Activated CD4-positive, alpha-beta T cell treated with anti-CD3 and anti-CD28 coated beads, Interleukin-2, amount 50 U/mL, for 24 hours (primary cell): Measurements from ENCODE around the gene METTL8.
"Not testable (repeated sequence)": the region's sequence is repeated elsewhere in the genome, so short reads cannot be mapped to it uniquely, and the experiment has no call there.

Source experiments
- DNase-seq, 2 donors: peaks; one replicate each; pipeline ENCODE4 v3.0.0-alpha.2; 2020; ENCODE audit warnings: low read depth in 1 of 2, low spot score in 1 of 2

The METTL8 gene

GRCh38 chr2:171402906-171403580 is 30.7 kb downstream of the METTL8 start:
- DNase-seq = no peak

GRCh38 chr2:171401947-171402346 is 31.8 kb downstream of the METTL8 start:
- no peak for DNase-seq

- no peak for DNase-seq
These were observed 33.4 kb downstream of the METTL8 start for GRCh38 chr2:171400395-171400794.

GRCh38 chr2:171399292-171399691 is 34.5 kb downstream of the METTL8 start:
- no peak for DNase-seq

- DNase-seq = no peak
These were observed 39.5 kb downstream of the METTL8 start for GRCh38 chr2:171394164-171394740.

GRCh38 chr2:171393487-171393886 is 40.3 kb downstream of the METTL8 start:
- DNase-seq = no peak

GRCh38 chr2:171391532-171391931 is 42.3 kb downstream of the METTL8 start:
- no peak for DNase-seq

GRCh38 chr2:171390941-171391516 is 42.8 kb downstream of the METTL8 start:
- DNase-seq = no peak

- no peak for DNase-seq
These were observed 44.0 kb downstream of the METTL8 start for GRCh38 chr2:171389780-171390179.

GRCh38 chr2:171389325-171389724 is 44.5 kb downstream of the METTL8 start:
- no peak for DNase-seq

GRCh38 chr2:171387052-171387451 is 46.7 kb downstream of the METTL8 start:
- no peak for DNase-seq

- no peak for DNase-seq
These were observed 47.2 kb downstream of the METTL8 start for GRCh38 chr2:171386627-171387026.

- DNase-seq = no peak
These were observed 50.7 kb downstream of the METTL8 start for GRCh38 chr2:171383134-171383533.

GRCh38 chr2:171382175-171382574 is 51.6 kb downstream of the METTL8 start:
- DNase-seq = not testable (repeated sequence)

- DNase-seq = not testable (repeated sequence)
These were observed 55.9 kb downstream of the METTL8 start for GRCh38 chr2:171377852-171378251.

GRCh38 chr2:171367692-171368091 is 66.1 kb downstream of the METTL8 start:
- no peak for DNase-seq

GRCh38 chr2:171365778-171366177 is 68.0 kb downstream of the METTL8 start:
- no peak for DNase-seq

GRCh38 chr2:171365232-171365631 is 68.6 kb downstream of the METTL8 start:
- DNase-seq = no peak

GRCh38 chr2:171362396-171362795 is 71.4 kb downstream of the METTL8 start:
- no peak for DNase-seq

- no peak for DNase-seq
These were observed 72.9 kb downstream of the METTL8 start for GRCh38 chr2:171360905-171361304.

GRCh38 chr2:171353746-171354145 is 80.0 kb downstream of the METTL8 start:
- not testable (repeated sequence) for DNase-seq

- no peak for DNase-seq
These were observed 85.7 kb downstream of the METTL8 start for GRCh38 chr2:171348056-171348455.

GRCh38 chr2:171347591-171348032 is 86.2 kb downstream of the METTL8 start:
- DNase-seq = peak in 1 of 2 donors; percentile 7
